Neural cell (in vitro differentiated cells): ENCODE results near the gene NEBL.

ENCODE experiments used
- CTCF ChIP-seq: fragments of 450-650 bp; IDR thresholded peaks from 2 replicates; pipeline ENCODE4 v1.5.1; 2014; ENCODE audit warnings: antibody characterized with exemption, mild to moderate bottlenecking, moderate library complexity; ENCODE audit not compliant: poor library complexity, severe bottlenecking
- EP300 ChIP-seq: fragments of 450-650 bp; conservative IDR thresholded peaks from 2 replicates; pipeline ENCODE4 v1.6.1; 2014; ENCODE audit warnings: antibody characterized with exemption, mild to moderate bottlenecking, moderate library complexity; ENCODE audit not compliant: poor library complexity, severe bottlenecking
- EZH2 ChIP-seq: fragments of 200-600, 300-800 bp; shearing (Covaris generic), sonication (generic); IDR thresholded peaks from 2 replicates; pipeline ENCODE4 v1.6.1; 2014; ENCODE audit warnings: antibody characterized with exemption, low read length, borderline replicate concordance, mild to moderate bottlenecking; ENCODE audit not compliant: insufficient read depth, poor library complexity, severe bottlenecking
- POLR2AphosphoS5 ChIP-seq: IDR thresholded peaks from 2 replicates; pipeline ENCODE4 v1.6.1; 2012
- RAD21 ChIP-seq: fragments of 450-650 bp; conservative IDR thresholded peaks from 2 replicates; pipeline ENCODE4 v1.6.1; 2014; ENCODE audit warnings: antibody characterized with exemption, mild to moderate bottlenecking, moderate library complexity
- REST ChIP-seq: IDR thresholded peaks from 2 replicates; pipeline ENCODE4 v1.6.1; 2012; ENCODE audit warnings: borderline replicate concordance
- SMC3 ChIP-seq: fragments of 450-650 bp; conservative IDR thresholded peaks from 2 replicates; pipeline ENCODE4 v1.6.1; 2014; ENCODE audit warnings: antibody characterized with exemption, mild to moderate bottlenecking, moderate library complexity; ENCODE audit not compliant: poor library complexity
- TAF1 ChIP-seq: IDR thresholded peaks from 2 replicates; pipeline ENCODE4 v1.6.1; 2012; ENCODE audit warnings: low read depth

- TF ChIP-seq CTCF (no peak), POLR2AphosphoS5 (no peak), EZH2 (no peak), REST (no peak), RAD21 (no peak), TAF1 (no peak), EP300 (no peak), SMC3 (no peak)
Observed at GRCh38 chr10:20922033-20922432, 24.9 kb upstream of the NEBL start.
